ENCODE results near the gene OSTM1. TPM values are rescaled to one million over a fixed set of nuclear protein-coding genes. Genes with fewer than 3 reads are reported as not detected.

The OSTM1 gene
- total and polyA plus RNA-seq, 9 of the 15 experiments (the other 6 are each of a cell fraction or from before 2014, with no cell fraction given): 5.6 to 29.5 (median 16.3) TPM

DNA sequence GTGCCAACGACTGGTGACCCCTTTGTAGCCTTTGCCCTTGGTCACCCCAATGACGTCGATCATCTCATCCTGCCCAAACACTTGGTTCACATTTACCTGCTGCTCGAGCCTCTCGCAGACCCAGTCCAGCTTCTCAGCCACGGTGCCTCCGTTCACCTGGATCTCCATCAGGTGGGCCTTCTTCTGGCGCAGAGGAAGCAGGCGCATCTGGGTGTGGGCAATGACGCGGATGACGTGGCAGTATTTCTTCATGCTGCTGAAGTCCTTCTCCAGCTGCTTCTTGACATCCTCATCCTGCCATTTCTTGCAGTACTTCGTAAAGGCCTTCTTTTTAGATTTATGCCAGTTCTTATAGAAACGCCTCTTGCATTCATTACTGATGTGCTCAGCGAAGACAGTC is 69.7 kb downstream of the OSTM1 start (continued):
- TF ChIP-seq, protein P1, sequence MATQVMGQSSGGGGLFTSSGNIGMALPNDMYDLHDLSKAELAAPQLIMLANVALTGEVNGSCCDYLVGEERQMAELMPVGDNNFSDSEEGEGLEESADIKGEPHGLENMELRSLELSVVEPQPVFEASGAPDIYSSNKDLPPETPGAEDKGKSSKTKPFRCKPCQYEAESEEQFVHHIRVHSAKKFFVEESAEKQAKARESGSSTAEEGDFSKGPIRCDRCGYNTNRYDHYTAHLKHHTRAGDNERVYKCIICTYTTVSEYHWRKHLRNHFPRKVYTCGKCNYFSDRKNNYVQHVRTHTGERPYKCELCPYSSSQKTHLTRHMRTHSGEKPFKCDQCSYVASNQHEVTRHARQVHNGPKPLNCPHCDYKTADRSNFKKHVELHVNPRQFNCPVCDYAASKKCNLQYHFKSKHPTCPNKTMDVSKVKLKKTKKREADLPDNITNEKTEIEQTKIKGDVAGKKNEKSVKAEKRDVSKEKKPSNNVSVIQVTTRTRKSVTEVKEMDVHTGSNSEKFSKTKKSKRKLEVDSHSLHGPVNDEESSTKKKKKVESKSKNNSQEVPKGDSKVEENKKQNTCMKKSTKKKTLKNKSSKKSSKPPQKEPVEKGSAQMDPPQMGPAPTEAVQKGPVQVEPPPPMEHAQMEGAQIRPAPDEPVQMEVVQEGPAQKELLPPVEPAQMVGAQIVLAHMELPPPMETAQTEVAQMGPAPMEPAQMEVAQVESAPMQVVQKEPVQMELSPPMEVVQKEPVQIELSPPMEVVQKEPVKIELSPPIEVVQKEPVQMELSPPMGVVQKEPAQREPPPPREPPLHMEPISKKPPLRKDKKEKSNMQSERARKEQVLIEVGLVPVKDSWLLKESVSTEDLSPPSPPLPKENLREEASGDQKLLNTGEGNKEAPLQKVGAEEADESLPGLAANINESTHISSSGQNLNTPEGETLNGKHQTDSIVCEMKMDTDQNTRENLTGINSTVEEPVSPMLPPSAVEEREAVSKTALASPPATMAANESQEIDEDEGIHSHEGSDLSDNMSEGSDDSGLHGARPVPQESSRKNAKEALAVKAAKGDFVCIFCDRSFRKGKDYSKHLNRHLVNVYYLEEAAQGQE (IDR thresholded peaks at IDR 0.05; ENCODE audit: borderline replicate concordance): no peak
- TF ChIP-seq, protein P1 (CRISPR knock-in tag; IDR thresholded peaks at IDR 0.05; ENCODE audit: low read depth): no peak
- TF ChIP-seq ZNF699 (CRISPR knock-in tag; IDR thresholded peaks at IDR 0.05; ENCODE audit: insufficient replicate concordance): no peak
- TF ChIP-seq ZNF408 (CRISPR knock-in tag; IDR thresholded peaks at IDR 0.05; ENCODE audit: low read depth): no peak
- TF ChIP-seq NFE2 (IDR thresholded peaks at IDR 0.05; ENCODE audit: low read depth): peak; percentile 68
- TF ChIP-seq, protein P2, sequence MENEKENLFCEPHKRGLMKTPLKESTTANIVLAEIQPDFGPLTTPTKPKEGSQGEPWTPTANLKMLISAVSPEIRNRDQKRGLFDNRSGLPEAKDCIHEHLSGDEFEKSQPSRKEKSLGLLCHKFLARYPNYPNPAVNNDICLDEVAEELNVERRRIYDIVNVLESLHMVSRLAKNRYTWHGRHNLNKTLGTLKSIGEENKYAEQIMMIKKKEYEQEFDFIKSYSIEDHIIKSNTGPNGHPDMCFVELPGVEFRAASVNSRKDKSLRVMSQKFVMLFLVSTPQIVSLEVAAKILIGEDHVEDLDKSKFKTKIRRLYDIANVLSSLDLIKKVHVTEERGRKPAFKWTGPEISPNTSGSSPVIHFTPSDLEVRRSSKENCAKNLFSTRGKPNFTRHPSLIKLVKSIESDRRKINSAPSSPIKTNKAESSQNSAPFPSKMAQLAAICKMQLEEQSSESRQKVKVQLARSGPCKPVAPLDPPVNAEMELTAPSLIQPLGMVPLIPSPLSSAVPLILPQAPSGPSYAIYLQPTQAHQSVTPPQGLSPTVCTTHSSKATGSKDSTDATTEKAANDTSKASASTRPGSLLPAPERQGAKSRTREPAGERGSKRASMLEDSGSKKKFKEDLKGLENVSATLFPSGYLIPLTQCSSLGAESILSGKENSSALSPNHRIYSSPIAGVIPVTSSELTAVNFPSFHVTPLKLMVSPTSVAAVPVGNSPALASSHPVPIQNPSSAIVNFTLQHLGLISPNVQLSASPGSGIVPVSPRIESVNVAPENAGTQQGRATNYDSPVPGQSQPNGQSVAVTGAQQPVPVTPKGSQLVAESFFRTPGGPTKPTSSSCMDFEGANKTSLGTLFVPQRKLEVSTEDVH (IDR thresholded peaks at IDR 0.05; ENCODE audit: low read depth, partially characterized antibody): no peak
- TF ChIP-seq RBM14 (IDR thresholded peaks at IDR 0.05; ENCODE audit: borderline replicate concordance, insufficient read depth, low read depth, low read length): no peak
- TF ChIP-seq, protein P3, sequence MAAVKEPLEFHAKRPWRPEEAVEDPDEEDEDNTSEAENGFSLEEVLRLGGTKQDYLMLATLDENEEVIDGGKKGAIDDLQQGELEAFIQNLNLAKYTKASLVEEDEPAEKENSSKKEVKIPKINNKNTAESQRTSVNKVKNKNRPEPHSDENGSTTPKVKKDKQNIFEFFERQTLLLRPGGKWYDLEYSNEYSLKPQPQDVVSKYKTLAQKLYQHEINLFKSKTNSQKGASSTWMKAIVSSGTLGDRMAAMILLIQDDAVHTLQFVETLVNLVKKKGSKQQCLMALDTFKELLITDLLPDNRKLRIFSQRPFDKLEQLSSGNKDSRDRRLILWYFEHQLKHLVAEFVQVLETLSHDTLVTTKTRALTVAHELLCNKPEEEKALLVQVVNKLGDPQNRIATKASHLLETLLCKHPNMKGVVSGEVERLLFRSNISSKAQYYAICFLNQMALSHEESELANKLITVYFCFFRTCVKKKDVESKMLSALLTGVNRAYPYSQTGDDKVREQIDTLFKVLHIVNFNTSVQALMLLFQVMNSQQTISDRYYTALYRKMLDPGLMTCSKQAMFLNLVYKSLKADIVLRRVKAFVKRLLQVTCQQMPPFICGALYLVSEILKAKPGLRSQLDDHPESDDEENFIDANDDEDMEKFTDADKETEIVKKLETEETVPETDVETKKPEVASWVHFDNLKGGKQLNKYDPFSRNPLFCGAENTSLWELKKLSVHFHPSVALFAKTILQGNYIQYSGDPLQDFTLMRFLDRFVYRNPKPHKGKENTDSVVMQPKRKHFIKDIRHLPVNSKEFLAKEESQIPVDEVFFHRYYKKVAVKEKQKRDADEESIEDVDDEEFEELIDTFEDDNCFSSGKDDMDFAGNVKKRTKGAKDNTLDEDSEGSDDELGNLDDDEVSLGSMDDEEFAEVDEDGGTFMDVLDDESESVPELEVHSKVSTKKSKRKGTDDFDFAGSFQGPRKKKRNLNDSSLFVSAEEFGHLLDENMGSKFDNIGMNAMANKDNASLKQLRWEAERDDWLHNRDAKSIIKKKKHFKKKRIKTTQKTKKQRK (IDR thresholded peaks at IDR 0.05; ENCODE audit: borderline replicate concordance, low read depth, low read length): no peak
- peak; percentile 40; the same call in 1 of the 2 replicates for TF ChIP-seq MAFG (tag; conservative IDR thresholded peaks at IDR 0.05)
- peak; percentile 43; the same call in 1 of the 2 replicates for TF ChIP-seq MAFF (IDR thresholded peaks at IDR 0.05; ENCODE audit: low read length)
- no peak for TF ChIP-seq ZNF75A (CRISPR knock-in tag; IDR thresholded peaks at IDR 0.05)
- TF ChIP-seq ZC3H11A (IDR thresholded peaks at IDR 0.05; ENCODE audit: low read depth, low read length): no peak
- TF ChIP-seq HDAC3 (IDR thresholded peaks at IDR 0.05; ENCODE audit: borderline replicate concordance, partially characterized antibody): no peak
- TF ChIP-seq TGIF2 (CRISPR knock-in tag; IDR thresholded peaks at IDR 0.05): no peak
- no peak for TF ChIP-seq NELFE (IDR thresholded peaks at IDR 0.05; ENCODE audit: insufficient read depth, insufficient read length)

Data from K562 (cell line).